ENCODE data around the gene PZP.
A peak's percentile ranks its signal among the peaks of the same experiment; 100 is the strongest.
"Not testable (repeated sequence)": the region's sequence is repeated elsewhere in the genome, so short reads cannot be mapped to it uniquely, and the experiment has no call there.

Gene PZP

GRCh38 chr12:9208229-9208628 lies at the start of gene PZP:
Gene PZP (minus strand): TSS chr12:9208395. CDS start chr12:9208341, 54 bp downstream.
- DNase-seq (ENCODE audit: low read depth in 1 of 2, low spot score in 1 of 2) = no peak

GRCh38 chr12:9256758-9257405 lies 48.7 kb upstream of the PZP start:
- no peak for DNase-seq (ENCODE audit: low read depth in 1 of 2, low spot score in 1 of 2)

DNA sequence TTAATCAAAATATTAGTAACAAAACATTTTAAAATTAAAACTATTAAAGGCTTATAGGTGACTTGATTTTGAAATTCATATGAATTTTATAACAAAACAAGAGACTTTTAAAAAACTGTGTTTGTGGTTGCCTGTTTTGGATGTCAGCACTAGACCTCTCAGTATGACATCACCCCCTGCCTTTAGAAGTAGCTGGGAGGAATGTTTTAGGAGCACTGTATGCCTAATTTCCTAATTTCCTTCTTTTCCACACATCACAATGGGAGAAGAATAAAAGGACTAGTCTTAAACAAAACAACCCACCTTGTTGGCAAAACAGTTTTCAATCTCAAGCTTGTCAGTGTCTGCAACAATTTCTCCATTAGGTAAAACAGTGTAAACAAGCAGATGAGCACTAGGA lies 48.1 kb upstream of the PZP start:
- no peak for DNase-seq (ENCODE audit: low read depth in 1 of 2, low spot score in 1 of 2)

DNA sequence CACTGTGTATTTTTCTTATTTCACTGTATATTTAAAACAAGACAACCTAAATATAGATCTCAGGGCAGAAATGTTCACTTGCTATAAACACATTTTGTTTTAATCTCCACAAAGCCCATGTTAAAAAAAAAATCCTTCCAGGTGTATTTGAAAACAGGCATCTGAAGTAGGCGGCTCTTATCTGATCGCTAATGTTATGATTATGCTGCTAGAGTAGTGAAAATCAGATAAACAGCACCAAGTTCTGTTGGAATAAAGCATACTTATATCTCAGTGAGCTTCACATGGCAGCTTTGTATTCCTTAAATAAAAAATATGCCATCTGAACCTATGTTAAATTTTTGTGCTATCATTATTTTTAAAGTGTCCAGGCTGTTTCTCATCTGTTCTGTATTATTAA lies 47.6 kb upstream of the PZP start:
- no peak for DNase-seq (ENCODE audit: low read depth in 1 of 2, low spot score in 1 of 2)

DNA sequence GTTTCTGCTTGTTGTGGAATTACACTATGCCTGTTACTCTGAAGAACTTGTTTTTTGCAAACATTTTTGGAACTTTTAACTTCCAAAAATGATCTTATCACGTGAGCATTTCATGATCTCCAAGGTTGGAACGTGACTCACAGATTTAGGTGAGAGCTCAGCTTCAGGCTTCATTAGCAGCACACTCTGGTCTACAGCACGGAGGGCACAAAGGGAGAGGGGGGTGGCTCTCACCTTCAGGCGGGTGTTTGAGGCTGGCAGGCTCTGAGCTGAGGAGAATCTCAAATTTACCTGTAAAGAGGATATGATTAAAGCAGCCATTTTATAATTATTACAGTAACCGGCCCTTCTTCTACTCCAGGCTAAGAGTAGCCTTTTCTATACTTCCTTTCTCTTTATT lies 45.3 kb upstream of the PZP start:
- no peak for DNase-seq (ENCODE audit: low read depth in 1 of 2, low spot score in 1 of 2)

- DNase-seq (ENCODE audit: low read depth in 1 of 2, low spot score in 1 of 2) = not testable (repeated sequence)
Observed at GRCh38 chr12:9252791-9253190, 44.6 kb upstream of the PZP start.

DNA sequence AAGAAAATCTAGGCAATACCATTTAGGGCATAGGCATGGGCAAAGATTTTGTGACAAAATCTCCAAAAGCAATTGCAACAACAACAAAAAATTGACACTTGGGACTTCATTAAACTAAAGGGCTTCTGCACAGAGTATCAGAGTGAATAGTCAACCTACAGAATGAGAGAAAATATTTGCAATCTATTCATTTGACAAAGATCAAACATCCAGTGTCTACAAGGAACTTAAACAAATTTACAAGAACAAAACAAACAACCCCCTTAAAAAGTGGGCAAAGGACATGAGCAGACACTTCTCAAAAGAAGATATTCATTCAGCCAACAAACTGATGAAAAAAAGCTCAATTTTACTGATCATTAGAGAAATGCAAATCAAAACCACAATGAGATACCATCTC lies 44.1 kb upstream of the PZP start:
- DNase-seq (ENCODE audit: low read depth in 1 of 2, low spot score in 1 of 2) = no peak

- DNase-seq (ENCODE audit: low read depth in 1 of 2, low spot score in 1 of 2) = no peak
Observed at GRCh38 chr12:9248435-9248834, 40.2 kb upstream of the PZP start.

DNA sequence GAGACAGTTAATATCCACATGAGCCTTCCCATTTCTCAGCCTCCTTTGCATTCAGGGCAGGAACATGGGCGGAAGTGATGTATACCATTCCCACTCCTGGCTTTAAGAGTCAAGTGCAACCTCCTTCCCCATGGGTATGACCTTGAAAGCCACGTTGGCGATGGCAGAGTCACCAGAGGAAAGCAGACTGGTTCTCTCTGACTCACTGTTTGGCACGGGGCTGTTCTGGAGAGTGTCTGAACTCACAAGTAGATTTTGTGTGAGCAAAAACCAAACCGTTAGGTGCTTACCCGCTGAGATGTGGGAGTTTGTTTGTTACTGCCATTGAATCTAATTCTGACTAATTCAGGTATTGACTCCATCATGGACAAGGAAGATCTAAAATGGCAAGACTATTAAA lies 36.7 kb upstream of the PZP start:
- DNase-seq (ENCODE audit: low read depth in 1 of 2, low spot score in 1 of 2) = peak in 1 of 2 donors; percentile 16

DNA sequence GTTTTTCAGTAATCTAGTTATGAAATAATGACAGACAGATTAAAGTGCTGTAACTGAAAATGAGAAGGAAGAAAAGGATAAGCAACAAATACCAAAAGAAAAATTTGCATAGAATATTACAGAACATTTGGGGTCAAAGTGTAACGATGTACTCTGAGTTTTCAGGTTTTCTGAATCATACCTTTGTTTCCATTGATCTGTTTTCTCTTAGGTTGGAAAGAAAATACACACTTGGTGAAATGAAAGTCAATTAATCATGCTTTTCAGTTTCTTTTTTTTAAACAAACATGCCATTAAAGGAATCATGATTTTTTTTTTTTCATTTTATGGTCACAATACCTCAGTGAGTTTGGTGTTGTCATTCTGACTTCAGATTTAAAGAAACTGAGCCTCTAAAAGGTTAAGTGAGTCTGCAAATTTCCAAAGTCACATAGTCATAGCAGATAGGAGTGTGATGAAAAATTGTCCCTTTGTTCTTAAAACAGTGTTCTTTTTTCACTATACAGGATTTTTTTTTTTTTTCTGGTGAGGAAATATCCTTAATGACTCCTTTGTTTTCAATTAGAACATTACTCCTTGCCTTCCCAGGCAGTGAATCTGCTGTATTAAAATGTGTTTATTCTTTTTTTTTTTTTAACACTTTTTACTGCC lies 35.9 kb upstream of the PZP start:
- DNase-seq (ENCODE audit: low read depth in 1 of 2, low spot score in 1 of 2) = no peak

- no peak for DNase-seq (ENCODE audit: low read depth in 1 of 2, low spot score in 1 of 2)
Observed at GRCh38 chr12:9241301-9241700, 33.1 kb upstream of the PZP start.

DNA sequence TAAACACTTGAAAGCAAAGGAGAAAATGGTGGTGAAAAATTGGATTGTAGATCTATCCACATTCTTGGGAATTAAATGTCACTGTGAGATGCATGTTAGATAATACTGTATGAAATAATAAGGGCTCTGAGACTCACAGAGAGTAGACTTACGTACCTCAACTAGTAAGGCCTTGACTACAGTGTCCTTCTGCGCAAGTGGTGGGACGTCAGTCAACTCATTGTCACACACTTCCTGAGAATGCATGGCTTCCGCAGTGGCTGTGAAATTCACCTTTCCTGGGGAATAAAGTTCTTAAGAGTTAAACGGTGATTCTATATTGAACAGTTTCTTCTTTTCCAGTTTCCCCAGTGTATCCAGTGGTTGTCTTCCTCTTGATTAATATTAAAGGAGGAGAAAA lies 32.6 kb upstream of the PZP start:
- DNase-seq (ENCODE audit: low read depth in 1 of 2, low spot score in 1 of 2) = no peak

- peak; percentile 2 to 9 for DNase-seq (ENCODE audit: low read depth in 1 of 2, low spot score in 1 of 2)
Observed at GRCh38 chr12:9240004-9240635, 31.9 kb upstream of the PZP start.

DNA sequence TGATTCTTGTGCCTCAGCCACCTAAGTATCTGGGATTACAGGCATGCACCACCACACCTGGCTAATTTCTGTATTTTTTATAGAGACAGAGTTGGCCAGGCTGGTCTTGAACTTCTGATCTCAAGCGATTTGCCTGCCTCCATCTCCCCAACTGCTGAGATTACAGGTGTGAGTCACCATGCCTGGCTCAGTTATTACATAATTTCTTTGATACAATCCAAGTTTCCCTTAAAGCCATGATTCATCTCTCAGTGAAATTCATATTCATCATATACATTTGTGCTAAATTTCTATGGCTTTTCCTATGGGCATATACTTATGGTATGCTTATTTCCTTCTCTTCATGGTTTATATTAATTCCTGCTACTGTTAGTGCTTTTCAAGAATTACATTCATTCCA lies 29.1 kb upstream of the PZP start:
- no peak for DNase-seq (ENCODE audit: low read depth in 1 of 2, low spot score in 1 of 2)

DNA sequence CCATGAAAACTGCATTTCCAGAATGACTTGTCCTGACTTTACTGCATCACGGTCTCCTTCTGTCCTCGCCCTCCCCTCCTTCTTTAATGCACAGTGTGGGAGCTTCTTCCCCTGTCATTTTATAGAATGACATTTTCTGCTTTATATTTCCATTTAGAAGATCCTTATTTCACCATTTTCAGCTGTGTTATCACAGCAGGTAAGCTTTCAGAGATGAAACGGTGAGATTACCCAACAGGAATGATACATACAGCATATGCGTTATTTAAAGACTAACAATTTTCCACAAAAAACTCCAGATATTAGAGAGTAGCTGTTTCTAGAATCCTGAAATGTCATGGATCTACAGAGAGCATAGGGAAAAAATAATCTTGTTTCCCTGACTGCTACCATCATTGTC lies 27.3 kb upstream of the PZP start:
- no peak for DNase-seq (ENCODE audit: low read depth in 1 of 2, low spot score in 1 of 2)

GRCh38 chr12:9227950-9228349 lies 19.8 kb upstream of the PZP start:
- DNase-seq (ENCODE audit: low read depth in 1 of 2, low spot score in 1 of 2) = no peak

GRCh38 chr12:9223830-9224229 lies 15.6 kb upstream of the PZP start:
- no peak for DNase-seq (ENCODE audit: low read depth in 1 of 2, low spot score in 1 of 2)

DNA sequence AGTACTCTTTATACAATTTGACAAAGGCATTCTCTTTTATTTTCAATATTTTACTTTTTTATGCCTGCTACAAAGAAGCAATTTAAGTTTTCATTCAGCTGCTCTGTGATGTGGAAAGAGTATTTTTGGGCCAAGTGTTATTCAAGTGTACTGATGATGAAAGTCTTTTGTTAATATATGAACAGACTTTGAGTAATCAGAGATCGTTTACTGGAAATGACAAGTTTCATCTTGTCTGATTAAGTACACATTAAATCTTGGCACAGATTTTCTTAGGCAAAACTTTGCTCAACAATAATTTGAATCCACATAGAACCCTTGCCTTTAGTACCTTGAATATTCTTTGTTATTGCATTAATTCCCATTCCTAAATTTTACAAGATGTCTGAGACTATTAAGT lies 13.3 kb upstream of the PZP start:
- no peak for DNase-seq (ENCODE audit: low read depth in 1 of 2, low spot score in 1 of 2)

- DNase-seq (ENCODE audit: low read depth in 1 of 2, low spot score in 1 of 2) = not testable (repeated sequence)
Observed at GRCh38 chr12:9221011-9221410, 12.8 kb upstream of the PZP start.

GRCh38 chr12:9214534-9214933 lies 6.3 kb upstream of the PZP start:
- DNase-seq (ENCODE audit: low read depth in 1 of 2, low spot score in 1 of 2) = no peak

- DNase-seq (ENCODE audit: low read depth in 1 of 2, low spot score in 1 of 2) = no peak
Observed at GRCh38 chr12:9211687-9212086, 3.5 kb upstream of the PZP start.

- DNase-seq (ENCODE audit: low read depth in 1 of 2, low spot score in 1 of 2) = no peak
Observed at GRCh38 chr12:9204380-9204779, 3.8 kb downstream of the PZP start.

GRCh38 chr12:9198012-9198411 lies 10.2 kb downstream of the PZP start:
- DNase-seq (ENCODE audit: low read depth in 1 of 2, low spot score in 1 of 2) = no peak
